Heart right ventricle (tissue), 16 donors: ENCODE data around the gene YPEL2. TPM values are rescaled to one million over a fixed set of nuclear protein-coding genes. Genes with fewer than 3 reads are reported as not detected.
"Not testable (repeated sequence)": the region's sequence is repeated elsewhere in the genome, so short reads cannot be mapped to it uniquely, and the experiment has no call there.

Experiments used
- ATAC-seq, 8 donors: fragments of 200-7000 bp; cut with Tn5 transposase; one replicate each; pipeline ENCODE4 v1.9.1; 2020; ENCODE audit warnings: mild to moderate bottlenecking in 8 of 8, moderate library complexity in 8 of 8, moderate number of reproducible peaks in 1 of 8
- DNase-seq, 2 donors: peaks; one replicate each; pipeline ENCODE4 v3.0.0-alpha.2; 2020
- H3K27ac ChIP-seq, 10 donors: fragments of 200-600 bp; sonication (generic) in 2 of 10; one replicate each; pipeline versions ENCODE4 v1.5.0 to v1.8.0; 2020 to 2022; ENCODE audit warnings: mild to moderate bottlenecking in 3 of 10
- H3K27me3 ChIP-seq, 7 donors: fragments of 200-600 bp; one replicate each; pipeline ENCODE4 v1.8.0; 2021 to 2022; ENCODE audit warnings: mild to moderate bottlenecking in 2 of 7
- H3K36me3 ChIP-seq, 9 donors: fragments of 200-600 bp; sonication (generic) in 1 of 9; one replicate each; pipeline versions ENCODE4 v1.5.0 to v1.8.0; 2020 to 2022; ENCODE audit warnings: mild to moderate bottlenecking in 2 of 9
- H3K4me1 ChIP-seq, 9 donors: fragments of 200-600 bp; sonication (generic) in 1 of 9; one replicate each; pipeline versions ENCODE4 v1.5.0 to v1.8.0; 2020 to 2022; ENCODE audit warnings: mild to moderate bottlenecking in 4 of 9
- H3K4me3 ChIP-seq, 10 donors: fragments of 200-600 bp; sonication (generic) in 2 of 10; one replicate each; pipeline versions ENCODE4 v1.5.0 to v1.8.0; 2020 to 2022; ENCODE audit warnings: mild to moderate bottlenecking in 7 of 10, moderate library complexity in 2 of 10
- H3K9me3 ChIP-seq, 11 donors: fragments of 200-600 bp in 10 of 11; sonication (generic) in 2 of 11; one replicate each; pipeline versions ENCODE4 v1.5.0 to v1.8.0; 2013 to 2022; ENCODE audit warnings: mild to moderate bottlenecking in 2 of 11, control low read depth in 1 of 11, moderate library complexity in 1 of 11
- CTCF ChIP-seq, 9 donors: fragments of 200-600 bp; sonication (generic) in 2 of 9; IDR thresholded peaks; one replicate each; pipeline versions ENCODE4 v1.5.0 to v1.8.0; 2021 to 2022; ENCODE audit warnings: antibody characterized with exemption in 9 of 9, mild to moderate bottlenecking in 5 of 9, moderate library complexity in 1 of 9
- WGBS, 2 donors: extraction: QIAGEN DNeasy Blood & Tissue Kit; methylation state at CpG; one replicate each; pipeline ENCODE4 v1.1.7; 2013; ENCODE audit warnings: inconsistent platforms in 1 of 2; 5-methylcytosine and 5-hydroxymethylcytosine counted together
- intact Hi-C, 10 donors: fragments of 100-400 bp; cut with DNase I; formaldehyde crosslinking; loops; one replicate each; pipeline versions ENCODE4 v1.11.1 to v1.14.2; 2022
- polyA plus RNA-seq, 2 donors: library from polyadenylated mRNA; stranded (reverse); fragments of 200-250 nt; gene quantifications; one replicate each; pipeline ENCODE4 v1.2.3, GENCODE V29; 2013
- total RNA-seq, 10 donors: library from RNA; stranded (reverse); fragmentation: NEBNext Ultra II Directional in 3 of 10; extraction: Animal tissue kit (Norgen Biotek cat#: 25700) in 3 of 10; gene quantifications; one replicate each; pipeline versions ENCODE4 v1.2.1 to v1.2.4, GENCODE V29; 2021 to 2023
- donor health status: Arrhythmogenic right ventricular cardiomyopathy.
- donor health status: ischemic (EF 13 %, LVEDD 7.1; RV severe dilation, severe dysfunction).
- donor health status: healthy with polysubstance abuse.
- donor health status: DM: no; HTN: yes; CAD: no.
- donor health status: DM: no; HTN: no; CAD: no.
- donor health status: ischemic (EF 25% LVEDD 6.9; RV normal size, moderate dysfunction).
- donor health status: ischemic (EF 25% LVEDD 5.7; RV mildly dilated, moderate dysfunction).
- donor health status: healthy.
- donor health status: DM: yes; HTN: yes; CAD: no.
- donor health status: Ischemic cardiomyopathy.
- donor health status: ischemic (EF 35%, LVEDD 5.7; RV mildly dilated, moderate dysfunction).
- donor health status: nonischemic (EF 11% LVEDD 7.7; RV severe dilation, severe dysfunction).
- donor health status: DM: yes; HTN: yes; CAD: no.
- donor health status: PGD.
- donor health status: ischemic (EF 29% LVEDD 5.4; RV normal size, mild dysfunction).
- donor health status: nonischemic (EF 23%, LVEDD 6.1; RV moderate dilation, normal function).

Gene YPEL2
- total and polyA plus RNA-seq, 12 donors: 5.0 to 57.1 (median 36.5) TPM

- H3K9me3 ChIP-seq: no peaks in the 10 kb centered on the region
- H3K27me3 ChIP-seq: no peaks in the 10 kb centered on the region
- intact Hi-C loops: no loop called here
- peaks cover 4 to 43% (median 31%) of the 10 kb centered on the region in 9 donors for H3K4me1 ChIP-seq
- WGBS, 2 donors: 78% methylated on average over 5 of the region's 7 CpGs
- TF ChIP-seq CTCF (IDR thresholded peaks at IDR 0.05): no peak
- ATAC-seq: no peak
- peaks cover 0 to 89% (median 46%) of the 10 kb centered on the region in 9 donors for H3K36me3 ChIP-seq
- peak overlapping the region in 4 of 10 donors; percentile 5 to 57 (median 18) for H3K27ac ChIP-seq
- H3K4me3 ChIP-seq: no peak overlapping the region
- no peak for DNase-seq
These were observed 61.7 kb downstream of the YPEL2 start for GRCh38 chr17:59392973-59393679.

- H3K27me3 ChIP-seq, H3K9me3 ChIP-seq, ATAC-seq, intact Hi-C loops, DNase-seq, H3K4me3 ChIP-seq: not testable (repeated sequence)
- Histone ChIP-seq H3K4me1 (peaks cover 2 to 40% (median 26%) of the 10 kb centered on the region in 9 donors), H3K36me3 (peaks cover 0 to 90% (median 54%) of the 10 kb centered on the region in 9 donors), H3K27ac (peak overlapping the region in 1 of 10 donors; percentile 50)
- 93 to 94% methylated on average over 28 to 34 of the region's 35 CpGs for whole genome bisulfite sequencing, 2 donors
These were observed 62.4 kb downstream of the YPEL2 start for GRCh38 chr17:59393742-59394410.

GRCh38 chr17:59396134-59396826 is 64.8 kb downstream of the YPEL2 start:
- peak overlapping the region in 2 of 10 donors; percentile 0 to 63 for H3K27ac ChIP-seq
- intact Hi-C loops: no loop called here
- 95 to 99% methylated on average over 9 of the region's 9 CpGs for WGBS, 2 donors

More at GRCh38 chr17:59396134-59396826, 64.8 kb downstream of the YPEL2 start:
- no peak for TF ChIP-seq CTCF (IDR thresholded peaks at IDR 0.05)
- Histone ChIP-seq H3K9me3 (no peaks in the 10 kb centered on the region), H3K27me3 (no peaks in the 10 kb centered on the region), H3K4me3 (no peak overlapping the region), H3K4me1 (peaks cover 0 to 40% (median 16%) of the 10 kb centered on the region in 9 donors), H3K36me3 (peaks cover 0 to 89% (median 43%) of the 10 kb centered on the region in 9 donors)
- no peak for ATAC-seq
- no peak for DNase-seq
